ENCODE results near the gene CHST4. TPM values are rescaled to one million over a fixed set of nuclear protein-coding genes. Genes with fewer than 3 reads are reported as not detected.
"Not testable (repeated sequence)": the region's sequence is repeated elsewhere in the genome, so short reads cannot be mapped to it uniquely, and the experiment has no call there.

The CHST4 gene
- total RNA-seq, 1 experiment from 2014 or later, result 0.55 TPM

DNA sequence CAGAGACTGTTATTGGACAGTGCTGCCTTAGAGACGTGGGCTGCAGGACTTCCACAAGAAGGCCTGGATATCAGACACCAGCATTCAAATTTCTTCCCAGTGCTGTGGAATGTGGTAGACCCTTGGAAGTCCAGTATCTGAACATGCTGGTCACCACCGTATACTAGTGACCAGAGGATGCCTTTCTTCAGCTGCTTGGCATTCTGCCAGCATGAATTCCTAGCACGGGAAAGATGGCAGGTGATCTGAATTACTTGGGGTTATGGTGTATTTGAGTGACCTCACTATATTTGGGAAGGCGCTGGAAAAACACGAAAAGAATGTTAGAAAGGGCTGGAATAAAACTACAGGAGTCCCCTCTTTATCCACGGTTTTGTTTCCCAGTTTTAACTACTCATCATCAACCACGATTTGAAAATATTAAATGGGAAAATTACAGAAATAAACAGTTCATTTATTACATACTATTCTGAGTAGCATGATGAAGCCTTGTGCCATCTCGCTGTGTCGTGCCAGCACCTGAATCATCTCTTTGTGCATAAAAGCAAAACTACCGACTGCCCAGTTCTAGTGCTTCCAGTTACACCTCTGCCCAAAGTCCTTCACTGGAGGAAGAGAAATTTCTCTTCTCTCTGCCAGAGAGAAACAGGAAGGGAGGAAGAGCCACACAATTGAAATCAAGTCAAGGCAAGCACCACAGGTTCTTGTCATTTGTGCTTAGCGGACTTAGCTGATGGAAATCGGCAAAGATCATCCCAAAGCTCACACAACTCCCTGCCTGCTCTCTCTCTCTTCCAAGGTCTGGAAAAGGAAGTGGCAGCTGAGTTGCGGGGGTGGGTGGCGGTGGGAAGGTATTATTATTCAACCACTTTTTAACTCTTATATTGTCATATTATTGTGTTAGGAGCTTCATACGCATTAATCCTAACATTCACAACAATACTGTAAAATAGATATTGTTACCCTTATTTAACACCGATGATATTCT, 1.4 kb upstream of the CHST4 start:
- DNase-seq (ENCODE audit: low spot score), result no peak

DNA sequence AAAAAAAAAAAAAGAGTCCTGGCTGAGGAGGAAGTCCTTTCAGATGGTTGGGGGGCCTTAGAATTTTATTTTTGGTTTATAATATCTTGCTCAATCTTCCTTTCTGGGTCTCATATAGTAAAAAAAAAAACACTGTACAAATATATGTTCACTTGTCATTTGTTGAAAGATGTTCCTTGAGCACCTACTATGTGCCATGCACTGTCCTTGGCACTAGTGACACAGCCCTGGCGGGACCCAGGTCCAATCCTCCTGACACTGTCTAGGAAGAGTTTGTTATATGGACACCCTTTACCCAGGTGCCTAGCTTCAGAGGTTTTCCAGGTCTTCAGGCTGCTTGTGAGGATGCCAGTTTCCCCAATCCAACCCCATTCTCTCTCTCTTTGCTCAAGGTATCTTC, 2.0 kb downstream of the CHST4 start:
- no peak for DNase-seq (ENCODE audit: low spot score)

DNA sequence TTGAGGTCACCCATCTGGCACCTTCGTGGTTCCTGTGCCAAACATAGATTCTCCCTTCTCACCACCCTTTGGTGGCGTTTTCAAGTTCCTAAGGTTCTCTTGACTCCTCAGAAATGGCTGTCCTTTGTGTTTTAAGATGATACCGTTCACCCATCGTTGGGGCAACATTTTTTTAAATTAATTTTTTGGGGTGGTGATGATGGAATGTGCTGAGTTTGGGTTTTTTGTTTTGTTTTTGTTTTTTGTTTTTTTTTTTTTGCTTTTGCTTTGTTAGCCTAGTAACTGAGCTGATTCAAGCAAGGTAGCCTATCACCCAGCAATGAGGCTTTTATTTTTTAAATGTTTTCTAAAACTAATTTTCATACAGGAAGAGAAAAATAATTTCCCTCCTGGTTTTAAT, 2.6 kb downstream of the CHST4 start:
- DNase-seq (ENCODE audit: low spot score), result no peak

DNA sequence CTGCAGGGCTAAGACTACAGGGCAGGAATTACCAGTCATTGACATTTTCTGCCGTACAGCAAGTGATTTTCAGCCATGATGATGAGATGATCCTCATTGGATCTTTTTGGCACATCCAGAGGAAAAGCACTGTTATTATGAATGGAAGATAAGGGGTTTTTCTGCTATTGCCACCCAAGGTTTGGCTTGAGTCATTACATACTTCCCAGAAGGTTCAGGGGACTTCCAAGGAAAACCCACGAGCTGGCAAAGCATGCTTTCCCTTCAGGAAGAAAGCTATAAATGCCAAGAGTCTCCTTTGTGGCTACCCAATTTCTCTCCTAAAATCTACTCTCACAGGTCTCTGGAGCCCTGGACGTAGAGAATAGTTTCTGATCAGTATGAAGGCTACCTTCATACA, 6.1 kb downstream of the CHST4 start:
- peak; percentile 23 for DNase-seq (ENCODE audit: low spot score)

DNA sequence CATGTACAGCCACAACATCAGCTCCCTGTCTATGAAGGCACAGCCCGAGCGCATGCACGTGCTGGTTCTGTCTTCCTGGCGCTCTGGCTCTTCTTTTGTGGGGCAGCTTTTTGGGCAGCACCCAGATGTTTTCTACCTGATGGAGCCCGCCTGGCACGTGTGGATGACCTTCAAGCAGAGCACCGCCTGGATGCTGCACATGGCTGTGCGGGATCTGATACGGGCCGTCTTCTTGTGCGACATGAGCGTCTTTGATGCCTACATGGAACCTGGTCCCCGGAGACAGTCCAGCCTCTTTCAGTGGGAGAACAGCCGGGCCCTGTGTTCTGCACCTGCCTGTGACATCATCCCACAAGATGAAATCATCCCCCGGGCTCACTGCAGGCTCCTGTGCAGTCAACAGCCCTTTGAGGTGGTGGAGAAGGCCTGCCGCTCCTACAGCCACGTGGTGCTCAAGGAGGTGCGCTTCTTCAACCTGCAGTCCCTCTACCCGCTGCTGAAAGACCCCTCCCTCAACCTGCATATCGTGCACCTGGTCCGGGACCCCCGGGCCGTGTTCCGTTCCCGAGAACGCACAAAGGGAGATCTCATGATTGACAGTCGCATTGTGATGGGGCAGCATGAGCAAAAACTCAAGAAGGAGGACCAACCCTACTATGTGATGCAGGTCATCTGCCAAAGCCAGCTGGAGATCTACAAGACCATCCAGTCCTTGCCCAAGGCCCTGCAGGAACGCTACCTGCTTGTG, 10.7 kb downstream of the CHST4 start:
- no peak for DNase-seq (ENCODE audit: low spot score)

DNA sequence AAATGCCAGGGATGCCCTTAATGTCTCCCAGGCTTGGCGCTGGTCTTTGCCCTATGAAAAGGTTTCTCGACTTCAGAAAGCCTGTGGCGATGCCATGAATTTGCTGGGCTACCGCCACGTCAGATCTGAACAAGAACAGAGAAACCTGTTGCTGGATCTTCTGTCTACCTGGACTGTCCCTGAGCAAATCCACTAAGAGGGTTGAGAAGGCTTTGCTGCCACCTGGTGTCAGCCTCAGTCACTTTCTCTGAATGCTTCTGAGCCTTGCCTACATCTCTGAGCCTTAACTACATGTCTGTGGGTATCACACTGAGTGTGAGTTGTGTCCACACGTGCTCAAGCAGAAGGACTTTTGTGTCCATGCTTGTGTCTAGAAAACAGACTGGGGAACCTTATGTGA, 11.4 kb downstream of the CHST4 start:
- DNase-seq (ENCODE audit: low spot score), result peak; percentile 37

DNA sequence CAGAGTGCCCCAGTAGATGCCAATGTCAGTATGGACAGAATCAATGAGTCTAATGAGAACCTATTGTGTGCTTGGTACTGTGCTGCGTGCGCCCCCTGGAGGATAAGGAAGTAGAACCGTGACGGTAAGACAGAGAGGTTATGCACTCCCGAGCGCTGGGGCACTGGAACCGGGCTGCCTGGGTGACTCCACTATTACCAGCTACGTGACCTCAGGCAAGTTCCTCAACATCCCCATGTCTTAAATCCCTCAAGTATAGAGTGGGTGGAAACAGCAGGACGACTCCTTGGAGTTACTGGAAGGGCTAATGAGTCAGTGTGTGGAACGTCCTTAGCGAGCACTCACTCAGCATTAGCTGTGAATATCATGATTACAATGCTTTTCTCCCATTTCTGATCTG, 16.2 kb downstream of the CHST4 start:
- no peak for DNase-seq (ENCODE audit: low spot score)

DNA sequence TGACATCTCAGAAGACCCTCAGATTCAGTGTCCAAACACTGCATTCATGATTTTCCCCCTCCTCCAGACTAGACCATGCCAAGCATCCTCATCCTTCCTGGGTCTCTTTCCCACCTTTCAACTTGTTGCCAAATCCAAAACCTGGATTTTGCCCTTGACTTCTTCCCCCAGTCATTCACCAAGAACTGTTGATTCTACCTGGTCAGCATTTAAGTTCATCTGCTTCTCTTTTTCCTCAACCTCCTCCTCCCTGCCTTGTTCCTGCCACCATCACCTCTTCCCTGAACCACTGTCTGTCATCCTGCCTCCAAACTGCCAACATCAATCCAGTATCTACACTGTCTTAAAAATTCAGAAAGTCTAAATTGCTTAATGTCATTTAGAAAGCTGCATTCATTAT, 20.9 kb downstream of the CHST4 start:
- no peak for DNase-seq (ENCODE audit: low spot score)

DNA sequence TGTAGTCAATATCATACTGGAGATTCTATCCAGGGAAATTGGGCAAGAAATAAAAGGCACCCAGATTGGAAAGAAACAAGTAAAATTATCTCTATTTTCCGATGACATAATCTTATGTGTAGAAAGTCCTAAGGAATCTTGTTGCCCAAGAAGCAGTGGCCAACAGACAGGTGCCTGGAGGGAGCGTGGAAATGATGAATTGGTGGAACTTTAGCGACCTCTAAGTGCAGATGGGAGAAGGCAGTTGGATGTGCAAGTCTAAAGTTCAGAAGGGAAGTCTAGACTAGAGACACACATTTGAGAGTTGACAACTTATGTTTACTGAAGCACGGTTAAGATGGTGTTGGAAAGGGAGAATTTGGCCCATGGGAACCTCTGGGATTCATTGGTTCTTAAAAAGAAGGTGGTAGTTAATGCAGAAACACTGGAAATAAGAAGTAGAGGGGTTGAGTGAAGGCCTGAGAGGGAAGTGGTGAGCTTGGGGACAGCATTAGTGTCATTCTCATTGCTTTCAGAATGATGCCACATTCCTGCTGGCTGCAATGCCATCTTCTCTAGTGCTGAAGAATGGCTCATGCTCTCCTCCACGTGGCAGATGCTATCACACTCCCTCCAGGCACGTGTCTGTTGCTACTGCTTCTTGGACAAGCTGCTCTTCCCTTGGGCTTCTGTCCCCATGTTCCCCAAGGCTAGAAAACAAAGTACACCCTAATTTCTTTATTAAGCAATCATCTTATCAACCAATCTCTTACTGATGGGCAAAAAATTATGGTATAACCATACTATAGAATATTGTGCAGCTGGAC, 26.7 kb downstream of the CHST4 start:
- DNase-seq (ENCODE audit: low spot score), result no peak

DNA sequence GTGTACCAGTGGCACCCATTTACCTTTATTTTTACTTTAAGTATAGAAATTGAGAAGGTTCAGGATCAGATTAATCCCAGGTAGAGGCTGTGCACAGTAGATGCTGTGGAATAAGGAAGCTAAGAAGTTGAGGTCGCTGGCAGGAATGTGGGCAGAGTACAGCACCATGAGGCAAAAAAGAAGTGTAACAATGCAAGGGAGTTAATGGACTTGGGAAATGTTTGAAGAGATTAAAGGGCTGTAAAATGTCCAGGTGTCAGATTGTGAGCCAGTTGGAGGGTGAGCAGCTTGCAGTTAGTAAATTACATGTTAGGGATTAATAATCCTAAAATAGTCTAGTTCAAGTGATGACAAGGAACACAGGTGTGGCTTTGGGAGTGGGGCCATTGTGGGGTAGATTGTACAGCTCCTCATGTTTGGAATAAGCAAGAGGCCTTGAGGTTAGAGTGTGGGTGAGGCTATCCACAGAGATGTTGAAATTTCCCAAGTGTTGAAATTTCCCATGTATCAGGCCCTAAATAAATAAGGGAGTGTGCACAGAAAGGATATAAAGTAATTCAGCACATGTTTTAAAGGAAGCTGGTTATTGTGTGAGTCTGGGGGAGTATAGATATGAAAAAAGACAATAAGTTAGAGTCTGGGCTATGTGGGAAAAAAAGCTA, 29.1 kb downstream of the CHST4 start:
- no peak for DNase-seq (ENCODE audit: low spot score)

DNA sequence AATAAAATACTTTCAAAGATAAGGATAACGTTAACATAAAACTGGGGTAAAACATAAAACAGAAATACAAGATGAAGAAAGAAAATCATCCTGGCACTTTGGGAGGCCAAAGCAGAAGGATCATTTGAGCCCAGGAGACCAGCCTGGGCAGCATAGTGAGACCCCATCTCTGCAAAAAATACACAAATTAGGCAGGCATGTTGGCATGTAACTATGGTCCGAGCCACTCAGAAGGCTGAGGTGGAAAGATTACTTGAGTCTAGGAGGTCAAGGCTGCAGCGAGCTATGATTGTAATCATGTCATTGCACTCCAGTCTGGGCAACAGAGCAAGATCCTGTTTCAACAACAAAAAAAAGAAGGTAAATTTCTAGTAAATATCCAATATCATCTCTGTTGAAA, 31.1 kb downstream of the CHST4 start:
- DNase-seq (ENCODE audit: low spot score), result no peak

DNA sequence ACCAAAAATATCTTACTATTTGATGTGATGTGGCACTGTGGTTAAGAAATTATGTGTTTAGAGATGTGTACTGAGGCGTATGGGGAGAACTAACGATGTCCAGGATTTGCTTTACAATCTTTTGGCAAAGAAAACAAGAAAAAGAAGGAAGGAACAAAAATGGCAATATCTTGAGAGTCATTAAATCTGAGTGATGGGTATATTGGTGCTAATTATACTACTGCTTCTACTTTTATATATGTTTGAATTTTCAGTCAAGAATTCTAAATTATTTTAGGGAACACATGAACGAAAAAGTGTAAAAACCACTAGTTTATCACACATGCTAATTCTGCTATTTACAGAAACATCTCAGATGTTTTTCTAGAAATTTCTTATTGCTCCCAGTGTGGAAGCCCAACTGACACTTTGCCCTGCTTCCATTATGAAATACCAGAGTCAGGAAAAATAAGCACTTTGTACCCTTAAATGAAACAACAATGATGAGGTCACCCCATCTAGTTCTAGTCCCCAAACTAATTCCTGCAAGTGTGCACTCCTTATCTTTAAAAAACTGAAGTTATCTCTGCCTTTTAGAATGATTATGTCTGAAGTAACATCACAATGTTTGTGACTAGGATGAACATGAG, 31.8 kb downstream of the CHST4 start:
- DNase-seq (ENCODE audit: low spot score), result no peak

DNA sequence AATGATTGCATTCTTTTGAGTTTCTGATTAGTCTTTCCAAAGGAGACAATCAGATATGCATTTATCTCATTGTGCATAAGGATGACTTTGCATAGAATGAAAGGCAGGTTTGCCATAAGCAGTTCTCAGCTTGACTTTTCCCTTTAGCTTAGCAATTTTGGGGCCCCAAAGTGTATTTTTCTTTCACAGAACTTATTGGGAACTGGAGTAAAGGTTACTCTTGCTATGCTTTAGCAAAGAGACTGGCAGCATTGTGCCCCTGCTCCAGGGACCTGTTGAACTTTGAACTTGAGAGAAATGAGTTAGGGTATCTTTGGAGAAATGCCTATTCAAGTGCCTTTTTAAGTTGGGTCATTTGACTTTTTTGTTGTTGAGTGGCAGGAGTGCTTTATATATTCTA, 33.6 kb downstream of the CHST4 start:
- DNase-seq (ENCODE audit: low spot score), result no peak

DNA sequence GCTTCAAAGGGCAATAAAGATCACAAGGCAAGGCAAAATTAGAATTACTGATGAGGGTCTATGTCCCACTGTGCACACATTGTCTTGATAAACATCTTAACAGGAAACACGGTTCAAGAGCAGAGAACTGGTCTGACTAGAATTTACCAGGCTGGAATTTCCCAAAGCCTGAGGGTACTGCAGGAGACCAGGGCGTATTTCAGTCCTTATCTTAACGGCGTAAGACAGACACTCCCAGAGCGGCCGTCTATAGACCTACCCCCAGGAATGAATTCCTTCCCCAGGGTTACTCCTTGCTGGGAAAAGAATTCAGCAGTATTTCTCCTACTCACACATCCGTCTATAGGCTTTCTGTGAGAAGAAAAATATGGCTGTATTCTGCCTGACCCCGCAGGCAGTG, 35.7 kb downstream of the CHST4 start:
- DNase-seq (ENCODE audit: low spot score), result not testable (repeated sequence)

DNA sequence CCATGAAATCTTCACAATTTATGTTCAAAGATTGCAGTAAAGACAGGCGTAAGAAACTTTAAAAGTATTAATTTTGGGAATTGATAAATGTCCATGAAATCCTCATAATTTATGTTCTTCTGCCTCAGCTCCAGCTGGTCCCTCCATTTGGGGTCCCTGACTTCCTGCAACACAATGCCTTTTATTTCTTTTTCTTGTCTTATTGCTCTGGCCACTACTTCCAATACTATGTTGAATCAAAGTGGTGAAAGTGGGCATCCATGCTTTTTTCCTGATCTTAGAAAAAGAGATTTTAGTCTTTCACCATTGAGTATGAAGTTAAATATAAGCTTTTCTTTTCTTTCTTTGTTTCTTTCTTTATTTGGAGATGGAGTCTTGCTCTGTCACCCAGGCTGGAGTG, 36.3 kb downstream of the CHST4 start:
- no peak for DNase-seq (ENCODE audit: low spot score)

DNA sequence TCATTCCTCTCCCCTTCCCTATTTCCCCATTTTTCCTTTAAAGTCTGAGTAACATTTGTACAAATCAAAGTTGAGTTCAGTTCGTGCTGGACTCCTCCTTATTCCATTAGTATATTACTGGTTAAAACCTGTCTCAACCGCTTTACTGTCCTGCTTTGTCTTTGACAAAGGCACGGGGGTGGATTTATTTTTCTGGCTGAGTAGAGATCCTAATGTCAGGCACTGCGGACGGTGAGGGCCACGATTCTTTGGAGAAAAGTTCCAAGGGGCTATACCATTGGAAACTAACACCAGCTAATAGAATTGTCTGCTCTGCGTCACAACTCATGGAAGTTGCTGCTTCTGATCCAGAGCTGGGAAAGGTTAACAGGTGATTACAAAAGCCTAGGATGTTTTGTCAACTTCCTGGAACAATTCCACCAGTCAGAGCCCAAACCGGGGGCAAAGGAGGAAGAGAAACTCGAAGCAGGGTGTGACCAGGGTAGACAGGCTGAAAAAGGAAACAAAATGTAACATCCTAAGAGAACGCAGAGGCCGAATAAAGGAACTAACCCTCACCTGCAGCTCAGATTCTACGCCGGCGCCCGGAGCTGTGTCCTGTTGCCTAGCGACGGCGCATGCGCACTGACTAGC, 38.2 kb downstream of the CHST4 start:
- DNase-seq (ENCODE audit: low spot score), result no peak

DNA sequence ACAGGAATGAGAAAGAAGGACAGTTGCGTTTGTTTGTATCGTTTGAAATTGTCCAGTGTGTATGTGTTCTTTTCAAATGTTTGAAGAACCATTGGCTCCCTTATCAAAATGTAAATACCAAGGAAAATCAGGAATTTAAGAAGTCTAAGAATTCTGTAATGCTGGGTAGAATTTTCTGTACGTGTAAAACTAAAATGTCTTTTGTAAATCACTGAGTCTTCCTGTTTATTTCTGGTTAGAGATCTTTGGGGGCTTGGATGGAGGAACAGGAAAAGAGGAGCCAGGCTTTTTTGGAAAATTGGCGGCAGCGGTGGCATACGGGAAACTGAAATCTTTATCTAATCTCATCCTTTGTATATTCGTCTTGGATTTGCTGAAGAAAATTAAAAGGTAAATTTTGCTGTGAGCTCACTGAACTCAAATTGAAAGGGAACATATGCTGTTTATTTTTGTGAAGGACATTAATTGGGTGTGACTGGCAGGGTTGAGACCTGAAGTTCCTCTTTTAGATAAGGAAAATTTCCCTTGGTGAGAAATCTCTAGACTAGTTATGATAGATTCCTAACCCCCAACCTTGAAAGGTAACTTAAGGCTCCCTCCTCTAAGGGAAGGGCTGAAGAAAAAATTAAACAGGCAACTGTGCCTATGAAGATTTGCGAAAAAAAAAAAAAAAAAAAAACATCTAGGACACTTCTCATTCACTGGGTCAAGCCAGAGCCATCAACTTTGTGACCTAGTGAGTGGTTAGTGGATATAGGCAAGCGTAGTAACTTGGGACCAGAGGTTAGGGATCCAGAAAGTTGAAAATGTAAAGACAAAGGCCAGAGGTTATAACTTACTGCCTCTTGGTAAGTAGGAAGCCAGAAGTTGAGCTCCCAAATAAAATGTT, 39.8 kb downstream of the CHST4 start:
- DNase-seq (ENCODE audit: low spot score), result no peak

DNA sequence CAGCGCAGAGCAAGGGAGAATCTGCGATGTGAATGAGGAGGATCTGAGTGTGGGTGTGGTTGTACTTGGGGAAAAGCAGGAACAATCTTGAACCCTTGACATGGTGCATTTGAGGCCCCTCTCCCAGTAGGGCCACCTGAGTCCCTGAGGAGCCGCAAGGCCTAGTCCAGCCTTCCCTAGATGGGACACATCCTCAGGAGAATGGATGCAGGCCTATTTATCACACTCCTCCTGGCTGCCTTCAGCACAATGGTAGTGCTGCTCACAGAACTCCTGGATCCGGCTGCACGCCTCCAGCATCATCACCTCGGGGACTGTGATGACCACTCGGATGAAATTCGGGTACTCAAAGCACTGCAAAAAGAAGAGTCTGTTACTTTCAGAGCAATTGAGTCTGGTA, 41.7 kb downstream of the CHST4 start:
- no peak for DNase-seq (ENCODE audit: low spot score)

DNA sequence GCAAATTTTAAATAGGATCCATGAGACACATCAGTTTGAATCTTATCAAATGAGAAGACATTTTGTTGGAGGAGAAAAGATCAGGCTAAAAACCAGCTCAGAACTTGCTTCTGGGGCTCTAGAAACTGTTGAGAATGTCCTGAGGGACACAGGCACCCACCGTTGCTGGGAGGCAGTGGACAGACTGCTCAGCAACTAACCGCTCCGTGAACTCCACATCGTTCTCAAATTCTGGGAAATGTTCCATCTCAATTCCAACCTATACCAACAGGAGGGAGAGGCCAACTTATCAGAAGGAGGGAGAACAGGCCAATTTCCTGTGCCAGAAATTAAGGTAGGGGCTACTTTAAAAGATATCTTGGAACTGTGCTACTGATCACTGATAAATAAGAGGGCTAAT, 42.3 kb downstream of the CHST4 start:
- DNase-seq (ENCODE audit: low spot score), result no peak

DNA sequence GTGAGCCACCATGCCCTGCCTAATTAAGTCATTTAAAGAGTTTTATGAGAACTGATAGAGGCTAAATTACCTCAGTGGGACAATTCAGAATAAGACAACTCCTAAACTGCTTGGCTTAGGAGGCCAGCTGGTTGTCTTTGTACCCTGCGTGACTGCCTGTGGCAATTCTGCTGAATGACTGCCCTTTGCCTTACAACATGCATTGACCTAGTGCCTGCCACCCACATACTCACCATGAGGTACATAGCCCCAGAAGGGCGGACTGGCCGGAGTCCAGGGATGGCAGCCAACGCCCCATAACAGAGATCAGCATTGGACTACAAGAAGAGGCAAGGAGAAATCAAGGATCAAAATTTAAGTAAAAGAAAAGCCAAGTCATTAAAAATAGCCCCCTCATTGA, 43.4 kb downstream of the CHST4 start:
- DNase-seq (ENCODE audit: low spot score), result no peak

Measured in A172 (cell line).